Measurements from ENCODE around the gene C11orf86. TPM values are rescaled to one million over a fixed set of nuclear protein-coding genes. Genes with fewer than 3 reads are reported as not detected.

C11orf86 gene
- total and polyA plus RNA-seq, 2 donors (not counting 3 experiments of a cell fraction or from before 2014, with no cell fraction given) = not detected

- H3K9me1 ChIP-seq (replicated peaks; ENCODE audit: control insufficient read depth, extremely low read depth, insufficient read depth, low read length) = no peaks in the 10 kb centered on the region
- H3K9ac ChIP-seq (replicated peaks; ENCODE audit: extremely low read depth, insufficient read depth, low read length) = no peak overlapping the region
- no peak overlapping the region for H3K27ac ChIP-seq (ENCODE audit: insufficient read depth, low read depth, low read length)
- ChIA-PET CTCF (interaction anchor here (1.5 to 1.7 kb wide), 3 partner anchors 9 to 119 kb away, joined by 4 to 5 read pairs (median 4); no protein-coding TSS in a partner anchor), POLR2A (no interaction called here)
- DNase-seq (ENCODE audit: low read depth, low spot score) = no peak
- no peak for FAIRE-seq
- no peaks in the 10 kb centered on the region for H3K9me3 ChIP-seq (replicated peaks; ENCODE audit: control insufficient read depth, insufficient read depth, low read length)
- H4K20me1 ChIP-seq (replicated peaks; ENCODE audit: control insufficient read depth, extremely low read depth, insufficient read depth, low read length) = no peaks in the 10 kb centered on the region
- intact Hi-C loops (cut with micrococcal nuclease) = no loop called here
- no peak overlapping the region for H3K4me3 ChIP-seq (replicated peaks in 1 of 3; ENCODE audit: insufficient read depth in 1 of 3, low read depth in 1 of 3, low read length in 3 of 3)
- no peaks in the 10 kb centered on the region for H3K4me1 ChIP-seq (ENCODE audit: control insufficient read depth, extremely low read depth, insufficient read depth, low read length)
- BruUV-seq (replicated peaks) = no TSS peak
- dilution Hi-C loops (cut with MboI; ENCODE audit: extremely low pct_ligation_motif_present, low sequenced_read_pairs) = no loop called here
- H3K4me2 ChIP-seq (ENCODE audit: insufficient read depth, low read length) = no peak overlapping the region
- H3K36me3 ChIP-seq (ENCODE audit: control insufficient read depth in 2 of 2, extremely low read depth in 1 of 2, insufficient read depth in 2 of 2, low read length in 2 of 2) = no peaks in the 10 kb centered on the region
- no peaks in the 10 kb centered on the region for H3K27me3 ChIP-seq (ENCODE audit: control insufficient read depth in 2 of 2, insufficient read depth in 2 of 2, low read length in 2 of 2)
- H3K79me2 ChIP-seq (ENCODE audit: control insufficient read depth, insufficient read depth, low read length) = no peaks in the 10 kb centered on the region
- H2AFZ ChIP-seq (ENCODE audit: low read depth, low read length) = no peak overlapping the region
- TF ChIP-seq MAX (IDR thresholded peaks at IDR 0.05; ENCODE audit: insufficient read depth, insufficient read length) (no peak), CTCF (IDR thresholded peaks at IDR 0.05; ENCODE audit: extremely low read depth in 1 of 2, insufficient read depth in 1 of 2, low read depth in 1 of 2, low read length in 2 of 2) (no peak), JUN (IDR thresholded peaks at IDR 0.05; ENCODE audit: borderline replicate concordance, insufficient read depth, insufficient read length, low read depth) (no peak), POLR2AphosphoS5 (IDR thresholded peaks at IDR 0.05; ENCODE audit: insufficient read depth, low read depth, low read length) (no peak)
Measured at GRCh38 chr11:66934950-66935779, 39.9 kb upstream of the C11orf86 start.
